Endothelial cell of umbilical vein (primary cell): Measurements from ENCODE around the gene CBFA2T3.

ENCODE experiments used
- CTCF ChIP-seq, 2 donors: IDR thresholded peaks; 1 replicate in 1 of 2; 2 replicates in 1 of 2; pipeline ENCODE4 v1.5.1; 2011; ENCODE audit warnings: low read length in 2 of 2, mild to moderate bottlenecking in 2 of 2, moderate library complexity in 2 of 2, control low read depth in 1 of 2, inconsistent platforms in 1 of 2, low read depth in 1 of 2; ENCODE audit not compliant: insufficient read depth in 1 of 2; ENCODE audit errors: extremely low read depth in 1 of 2
- EZH2 ChIP-seq: IDR thresholded peaks from 2 replicates; pipeline ENCODE4 v1.6.1; 2012; ENCODE audit warnings: borderline replicate concordance, low read depth, mild to moderate bottlenecking, moderate library complexity, low read length, inconsistent platforms; ENCODE audit not compliant: severe bottlenecking
- JUN ChIP-seq: IDR thresholded peaks from 2 replicates; pipeline ENCODE4 v1.6.1; 2011; ENCODE audit warnings: borderline replicate concordance, low read depth; ENCODE audit not compliant: insufficient read length, insufficient read depth
- POLR2A ChIP-seq: IDR thresholded peaks from 2 replicates; pipeline ENCODE4 v1.6.1; 2012; ENCODE audit warnings: low read depth, mild to moderate bottlenecking, control low read depth, low read length

- TF ChIP-seq EZH2 (no peak), JUN (no peak), CTCF (IDR thresholded peaks at IDR 0.05; ENCODE audit: extremely low read depth in 1 of 2, insufficient read depth in 1 of 2, low read depth in 1 of 2, low read length in 2 of 2) (no peak), POLR2A (no peak)
Measured at GRCh38 chr16:88904676-88905365, 72.2 kb downstream of the CBFA2T3 start.
